Adipose tissue (tissue), 3 donors: Measurements from ENCODE around the gene PLEKHH3. TPM values are rescaled to one million over a fixed set of nuclear protein-coding genes. Genes with fewer than 3 reads are reported as not detected.
"Not testable (repeated sequence)": the region's sequence is repeated elsewhere in the genome, so short reads cannot be mapped to it uniquely, and the experiment has no call there.

Source experiments
- H3K27ac ChIP-seq: one replicate; pipeline ENCODE4 v1.5.1; 2013; ENCODE audit warnings: low read depth, low read length
- WGBS, 3 donors: extraction: QIAGEN DNeasy Blood & Tissue Kit; methylation state at CpG; one replicate each; pipeline ENCODE4 v1.1.7; 2013; 5-methylcytosine and 5-hydroxymethylcytosine counted together
- polyA plus RNA-seq, 3 donors: library from polyadenylated mRNA; stranded (reverse); fragments of 200-250 nt; gene quantifications; one replicate each; pipeline ENCODE4 v1.2.3, GENCODE V29; 2013
- donor health status: healthy with polysubstance abuse.
- donor health status: Bipolar disorder and iron deficiency.
- donor health status: healthy.

The PLEKHH3 gene
- polyA plus RNA-seq, 3 donors = 30.4 to 67.4 (median 30.9) TPM

DNA sequence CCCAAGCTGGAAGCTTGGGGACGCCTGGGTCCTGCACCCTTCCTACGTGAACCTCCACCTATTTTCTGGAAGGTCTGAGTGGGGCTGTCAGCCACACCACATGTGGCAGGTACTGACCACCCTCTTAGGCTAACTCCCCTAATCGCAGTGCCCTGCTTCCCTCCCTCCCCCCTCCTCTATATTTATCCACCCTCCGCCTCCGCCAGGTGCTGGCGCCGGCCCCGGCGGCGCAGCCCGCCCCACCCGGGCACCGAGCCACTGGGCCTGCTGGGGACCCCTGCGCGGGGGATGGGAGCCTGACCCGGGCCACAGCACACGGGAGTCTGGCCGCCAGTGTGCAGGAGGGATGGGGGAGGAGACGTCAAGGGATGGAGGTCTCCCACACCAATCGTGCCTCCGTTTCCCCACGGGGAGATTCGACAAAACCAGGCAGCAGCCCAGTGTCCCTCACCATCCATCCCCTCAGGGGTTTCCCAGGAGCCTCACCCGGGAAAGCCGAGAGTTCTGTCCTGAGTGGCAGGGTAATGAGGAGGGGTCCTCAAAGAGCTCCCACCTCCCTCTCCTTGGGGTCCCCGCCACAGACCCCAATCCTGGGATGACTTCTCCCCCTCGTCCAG is 1.3 kb downstream of the PLEKHH3 start:
- 2 to 3% (median 3%) methylated on average over 24 to 27 of the region's 27 CpGs for WGBS, 3 donors
- no peak overlapping the region for H3K27ac ChIP-seq

DNA sequence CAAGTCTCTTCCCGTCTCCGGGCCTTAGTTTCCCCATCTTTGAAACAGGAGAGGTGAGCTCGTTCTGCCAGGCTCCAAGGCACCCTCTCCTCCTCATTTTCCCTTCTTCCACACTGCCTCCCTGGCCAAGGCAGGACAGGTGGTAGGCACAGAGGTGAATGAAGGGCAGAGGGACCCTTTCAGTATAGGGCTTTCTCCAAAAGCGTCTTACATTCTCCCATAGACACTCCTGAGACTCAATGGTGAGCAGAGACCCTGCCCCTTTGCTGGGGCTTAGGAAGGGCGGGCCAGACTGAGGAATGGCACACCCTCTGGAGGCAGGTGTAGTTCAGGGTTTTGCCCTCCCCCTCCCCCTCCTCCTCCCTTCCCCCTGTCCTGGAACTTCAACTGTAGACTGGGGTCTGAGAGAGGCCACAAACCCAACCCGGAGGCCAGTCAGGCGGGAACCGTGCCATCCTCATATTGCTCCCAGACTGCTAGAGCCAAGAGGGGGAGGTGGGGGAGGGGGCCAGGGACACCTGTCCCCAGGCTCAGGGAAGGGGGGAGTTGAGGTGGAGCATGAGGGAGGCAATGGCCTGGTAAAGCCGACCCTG is 1.9 kb downstream of the PLEKHH3 start:
- WGBS, 3 donors = 21 to 31% (median 30%) methylated on average over 9 of the region's 9 CpGs
- H3K27ac ChIP-seq = no peak overlapping the region

GRCh38 chr17:42673885-42674754 is 2.7 kb downstream of the PLEKHH3 start:
- H3K27ac ChIP-seq = no peak overlapping the region
- 5 to 31% (median 13%) methylated on average over 29 to 32 of the region's 32 CpGs for WGBS, 3 donors

- no peak overlapping the region for H3K27ac ChIP-seq
- WGBS, 3 donors = 44 to 80% (median 45%) methylated on average over 14 to 30 of the region's 30 CpGs
Observed at GRCh38 chr17:42673266-42673884, 3.4 kb downstream of the PLEKHH3 start.

DNA sequence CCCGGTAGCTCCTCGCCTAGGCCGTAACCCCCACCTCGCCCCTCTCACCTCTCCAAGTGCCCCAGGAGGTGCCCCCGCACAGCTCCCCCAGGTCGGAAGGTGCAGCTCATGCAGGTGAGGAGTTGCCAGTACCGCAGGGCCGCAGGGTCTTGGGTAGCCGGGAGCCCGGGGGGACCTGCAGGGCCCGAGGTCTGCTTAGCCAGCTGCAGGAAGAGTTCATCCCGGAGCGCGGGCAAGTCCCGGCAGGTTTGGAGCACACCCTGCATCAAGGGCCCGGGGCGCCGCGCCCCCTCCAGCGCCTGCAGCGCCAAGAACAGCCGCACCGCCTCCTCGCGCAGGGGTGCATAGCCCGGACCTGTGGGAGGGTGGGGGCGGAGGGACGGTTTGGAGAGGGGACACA is 4.8 kb downstream of the PLEKHH3 start:
- H3K27ac ChIP-seq = no peak overlapping the region
- 84 to 89% (median 85%) methylated on average over 26 to 28 of the region's 28 CpGs for WGBS, 3 donors

DNA sequence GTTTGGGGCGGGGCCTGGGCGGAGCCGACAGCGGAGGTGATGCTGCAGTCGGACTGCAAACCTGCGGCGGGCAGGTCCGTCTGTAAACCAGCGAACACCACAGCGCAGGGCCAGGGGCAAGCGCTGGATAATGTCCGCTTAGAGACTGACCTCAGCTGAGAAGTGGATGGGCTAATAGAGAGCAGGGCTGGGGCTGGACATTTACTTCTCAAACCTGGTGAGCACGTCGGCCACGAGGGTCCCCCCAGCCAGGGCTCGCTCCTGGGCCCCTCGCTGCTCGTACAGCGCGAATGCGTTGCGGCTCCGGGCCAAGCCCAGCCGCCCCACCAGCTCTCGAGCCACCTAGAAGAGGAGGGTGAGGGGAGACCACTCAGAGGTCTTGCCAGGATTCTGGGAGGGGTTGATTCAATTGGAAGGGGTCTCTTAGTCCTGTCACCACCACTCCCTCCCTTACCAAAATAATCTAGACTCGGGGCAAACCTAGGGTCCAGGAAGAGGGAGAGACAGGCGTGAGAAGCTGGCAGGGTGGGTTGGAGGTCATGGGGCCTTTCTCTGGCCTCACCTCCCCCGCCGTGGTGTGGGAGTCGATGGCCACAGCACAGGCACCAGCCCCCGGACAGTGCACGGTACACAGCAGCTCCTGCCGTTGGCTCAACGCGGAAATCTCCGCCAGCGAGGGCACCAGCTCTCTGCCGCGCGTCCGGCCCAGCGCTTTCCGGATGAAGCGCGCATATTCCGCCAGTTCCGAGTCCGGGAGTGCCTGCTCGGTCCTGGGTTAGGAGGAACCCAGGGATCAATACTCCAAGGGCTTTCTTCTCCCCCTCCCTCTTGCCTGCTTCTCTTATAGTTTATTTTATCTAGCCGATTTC is 5.8 kb downstream of the PLEKHH3 start:
- 61 to 81% (median 76%) methylated on average over 47 to 50 of the region's 50 CpGs for WGBS, 3 donors

GRCh38 chr17:42669977-42670788 is 6.6 kb downstream of the PLEKHH3 start:
- H3K27ac ChIP-seq = no peak overlapping the region

More for the DNA sequence above, 5.8 kb downstream of the PLEKHH3 start:
- H3K27ac ChIP-seq = no peak overlapping the region

DNA sequence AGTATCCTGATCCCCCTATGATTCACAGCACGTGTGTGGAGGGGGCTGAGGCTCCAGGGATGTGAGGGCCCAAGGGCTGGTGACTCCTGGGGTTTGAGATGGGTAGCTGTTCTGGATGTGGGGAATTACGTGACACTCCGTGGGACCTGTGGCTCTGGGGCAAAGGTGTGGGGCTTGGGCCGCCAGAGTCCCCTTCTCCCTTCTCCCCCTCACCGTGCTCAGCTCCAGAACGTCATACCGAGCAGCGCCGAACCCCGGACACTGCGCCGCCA is 7.2 kb downstream of the PLEKHH3 start:
- 67 to 85% (median 83%) methylated on average over 8 to 12 of the region's 12 CpGs for WGBS, 3 donors
- no peak overlapping the region for H3K27ac ChIP-seq

More at GRCh38 chr17:42669977-42670788, 6.6 kb downstream of the PLEKHH3 start:
- 53 to 81% (median 56%) methylated on average over 51 to 87 of the region's 87 CpGs for WGBS, 3 donors

DNA sequence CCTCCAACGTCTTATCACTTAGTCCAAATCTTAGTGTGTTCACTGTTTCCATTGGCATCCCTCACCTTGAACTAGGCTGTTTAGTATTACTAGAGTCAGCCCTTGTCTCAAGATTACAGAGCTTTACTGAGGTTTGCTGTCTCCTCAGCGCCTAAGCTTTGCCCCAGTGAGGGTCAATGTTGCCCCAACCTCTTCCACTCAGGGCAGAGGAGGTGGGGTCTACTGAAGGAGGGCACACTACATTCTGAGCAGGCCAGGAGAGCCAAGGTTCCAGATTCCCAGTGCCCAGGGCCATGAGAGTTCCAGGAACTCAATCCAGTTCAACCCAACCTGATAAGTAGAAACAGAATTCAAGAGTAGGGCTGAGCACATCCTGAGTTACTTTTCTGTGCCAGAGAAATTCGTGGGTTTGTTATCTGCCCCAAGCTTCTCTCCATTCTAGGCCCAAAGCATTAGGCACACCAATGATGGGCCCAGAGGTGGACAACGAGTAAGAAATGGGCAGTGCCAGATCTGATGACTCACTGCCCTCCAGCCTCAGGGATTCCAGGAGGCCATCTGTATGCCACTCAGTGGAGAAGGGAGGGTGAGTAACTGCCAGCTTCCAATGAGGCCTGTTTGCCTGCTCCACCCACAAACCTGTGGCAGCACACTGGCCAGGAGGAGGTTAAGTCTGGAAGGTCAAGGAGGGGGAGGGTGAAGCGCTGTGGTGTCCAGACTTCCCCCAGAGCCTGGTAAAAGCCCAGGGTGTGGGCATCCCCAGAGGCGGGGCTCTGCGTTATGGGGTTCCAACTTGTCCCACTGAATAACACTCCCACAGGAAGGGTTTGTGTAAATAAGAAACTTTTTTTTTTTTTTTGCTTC is 9.5 kb downstream of the PLEKHH3 start:
- H3K27ac ChIP-seq = no peak overlapping the region
- 37 to 53% (median 46%) methylated on average over 7 of the region's 7 CpGs for WGBS, 3 donors

DNA sequence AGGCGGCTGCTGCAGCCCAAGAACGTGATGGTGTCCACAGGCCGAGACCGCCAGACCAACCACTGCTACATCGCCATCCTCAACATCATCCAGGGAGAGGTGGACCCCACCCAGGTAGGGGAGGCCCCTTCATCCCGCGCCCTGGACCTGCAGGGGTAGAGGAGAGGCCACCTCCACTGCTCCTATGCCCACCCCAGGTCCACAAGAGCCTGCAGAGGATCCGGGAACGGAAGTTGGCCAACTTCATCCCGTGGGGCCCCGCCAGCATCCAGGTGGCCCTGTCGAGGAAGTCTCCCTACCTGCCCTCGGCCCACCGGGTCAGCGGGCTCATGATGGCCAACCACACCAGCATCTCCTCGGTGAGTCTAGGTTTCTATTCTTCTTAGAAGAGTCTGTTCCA is 10.7 kb downstream of the PLEKHH3 start:
- 88 to 94% (median 89%) methylated on average over 11 to 13 of the region's 16 CpGs for WGBS, 3 donors
- H3K27ac ChIP-seq = not testable (repeated sequence)

- H3K27ac ChIP-seq = no peak overlapping the region
- 69 to 93% (median 80%) methylated on average over 14 of the region's 14 CpGs for WGBS, 3 donors
Observed at GRCh38 chr17:42665581-42666001, 11.2 kb downstream of the PLEKHH3 start.

GRCh38 chr17:42660692-42661345 is 16.0 kb downstream of the PLEKHH3 start:
- WGBS, 3 donors = 51 to 72% (median 52%) methylated on average over 7 of the region's 7 CpGs
- H3K27ac ChIP-seq = no peak overlapping the region

- WGBS, 3 donors = 78 to 94% (median 92%) methylated on average over 1 of the region's 14 CpGs
- not testable (repeated sequence) for H3K27ac ChIP-seq
Observed at GRCh38 chr17:42659932-42660274, 16.9 kb downstream of the PLEKHH3 start.

DNA sequence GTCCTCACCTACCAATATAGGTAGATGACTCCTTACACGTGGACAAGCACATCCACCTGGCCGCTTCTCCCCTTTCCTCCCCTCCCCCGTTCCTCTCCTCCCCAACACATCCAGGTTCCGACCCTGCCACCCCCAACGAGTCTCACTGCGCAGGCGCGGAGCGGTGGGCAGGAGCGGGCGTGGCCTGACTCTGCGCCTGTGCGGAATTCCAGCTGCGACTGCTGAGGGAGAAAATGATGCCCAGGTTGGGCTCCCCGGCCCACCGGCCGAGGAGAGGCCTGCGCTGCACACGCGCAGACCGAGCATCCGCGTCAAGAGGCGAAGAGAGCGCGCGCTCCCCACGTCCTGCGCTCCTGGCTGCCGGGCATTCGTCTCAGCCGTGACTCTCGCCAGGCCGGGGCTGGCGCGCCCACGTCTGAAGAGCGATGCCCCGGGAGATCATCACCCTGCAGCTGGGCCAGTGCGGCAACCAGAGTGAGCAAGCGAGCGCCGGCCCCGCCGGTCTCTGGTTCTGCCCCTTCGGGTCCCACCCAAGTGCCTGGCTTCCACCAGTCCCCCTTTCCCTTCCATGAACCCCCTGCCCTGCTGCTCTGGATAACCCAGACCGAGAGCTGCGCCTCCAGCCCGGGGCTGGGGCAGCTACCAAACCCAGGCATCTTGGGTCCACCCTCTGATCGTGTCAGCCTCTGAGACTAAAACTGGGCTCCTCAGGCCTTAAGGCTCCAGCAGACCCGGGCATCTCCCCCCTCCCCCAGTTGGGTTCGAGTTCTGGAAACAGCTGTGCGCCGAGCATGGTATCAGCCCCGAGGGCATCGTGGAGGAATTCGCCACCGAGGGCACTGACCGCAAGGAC is 17.5 kb downstream of the PLEKHH3 start, which contains the start of gene TUBG2:
TUBG2 (plus strand) TSS at position 206 of the 853 bp plus-strand sequence; CDS start at position 426, 220 bp downstream.
- H3K27ac ChIP-seq = no peak within 1 kb of the TSS
- WGBS, 3 donors = 2 to 3% (median 2%) methylated on average over 53 to 57 of the region's 59 CpGs
